Measurements from ENCODE around the gene ZGLP1.

DNA sequence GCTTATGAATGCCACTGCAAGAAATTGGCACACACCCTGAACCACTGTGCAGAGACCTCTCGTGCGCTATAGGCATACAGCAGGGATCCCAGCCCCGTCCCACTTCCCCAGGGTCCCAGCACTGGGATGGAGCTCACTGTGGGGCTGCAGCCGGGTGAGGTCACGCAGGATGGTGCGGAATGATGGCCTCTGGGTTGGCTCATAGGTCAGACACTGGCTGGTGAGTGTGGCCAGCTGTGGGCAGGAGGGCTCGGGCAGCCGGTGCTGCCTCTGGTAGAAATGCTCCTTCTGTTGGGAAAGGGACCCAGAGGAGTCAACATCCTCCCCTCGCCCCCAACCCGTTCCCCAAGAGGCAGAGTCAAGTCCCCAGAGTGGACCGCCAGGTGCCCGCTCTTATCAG is 46.8 kb upstream of the ZGLP1 start:
- TF ChIP-seq, protein P1, sequence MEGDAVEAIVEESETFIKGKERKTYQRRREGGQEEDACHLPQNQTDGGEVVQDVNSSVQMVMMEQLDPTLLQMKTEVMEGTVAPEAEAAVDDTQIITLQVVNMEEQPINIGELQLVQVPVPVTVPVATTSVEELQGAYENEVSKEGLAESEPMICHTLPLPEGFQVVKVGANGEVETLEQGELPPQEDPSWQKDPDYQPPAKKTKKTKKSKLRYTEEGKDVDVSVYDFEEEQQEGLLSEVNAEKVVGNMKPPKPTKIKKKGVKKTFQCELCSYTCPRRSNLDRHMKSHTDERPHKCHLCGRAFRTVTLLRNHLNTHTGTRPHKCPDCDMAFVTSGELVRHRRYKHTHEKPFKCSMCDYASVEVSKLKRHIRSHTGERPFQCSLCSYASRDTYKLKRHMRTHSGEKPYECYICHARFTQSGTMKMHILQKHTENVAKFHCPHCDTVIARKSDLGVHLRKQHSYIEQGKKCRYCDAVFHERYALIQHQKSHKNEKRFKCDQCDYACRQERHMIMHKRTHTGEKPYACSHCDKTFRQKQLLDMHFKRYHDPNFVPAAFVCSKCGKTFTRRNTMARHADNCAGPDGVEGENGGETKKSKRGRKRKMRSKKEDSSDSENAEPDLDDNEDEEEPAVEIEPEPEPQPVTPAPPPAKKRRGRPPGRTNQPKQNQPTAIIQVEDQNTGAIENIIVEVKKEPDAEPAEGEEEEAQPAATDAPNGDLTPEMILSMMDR (conservative IDR thresholded peaks at IDR 0.05; ENCODE audit: low read length) = no peak
- no peak for TF ChIP-seq EZH2phosphoT487 (IDR thresholded peaks at IDR 0.05; ENCODE audit: borderline replicate concordance)

All from Loucy (cell line).